CD4-positive, alpha-beta T cell treated with Interleukin-15 for 4 hours (primary cell): ENCODE results near the gene SPATS2.
"Not testable (repeated sequence)": the region's sequence is repeated elsewhere in the genome, so short reads cannot be mapped to it uniquely, and the experiment has no call there.

Source experiments
- DNase-seq: peaks from one replicate; pipeline ENCODE4 v3.0.0-alpha.2; 2020; ENCODE audit warnings: low spot score

Gene SPATS2

DNA sequence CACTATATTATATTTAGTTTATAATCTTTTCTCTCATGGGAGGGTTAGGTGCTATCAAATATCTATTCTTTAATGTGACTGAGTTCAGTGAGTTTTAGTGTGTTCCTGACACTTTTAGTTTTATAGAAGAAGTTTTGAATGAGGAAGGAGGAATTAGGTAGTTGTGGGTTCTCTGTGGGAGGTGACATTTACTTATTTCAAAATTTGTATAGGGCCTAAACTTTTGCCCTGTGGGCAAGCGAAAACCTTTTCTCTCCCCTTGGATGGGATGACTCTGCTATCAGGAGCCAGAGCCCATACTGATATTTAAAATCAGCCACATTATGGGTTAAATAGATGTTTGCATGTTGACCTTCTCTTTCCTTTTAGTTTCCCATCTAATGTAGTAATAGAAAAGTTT, 43.6 kb downstream of the SPATS2 start:
- DNase-seq, result no peak

GRCh38 chr12:49413010-49413409, 45.7 kb downstream of the SPATS2 start:
- no peak for DNase-seq

- DNase-seq, result no peak
These were observed 46.5 kb downstream of the SPATS2 start for GRCh38 chr12:49413796-49414195.

GRCh38 chr12:49414364-49414763, 47.1 kb downstream of the SPATS2 start:
- no peak for DNase-seq

- DNase-seq, result no peak
These were observed 48.3 kb downstream of the SPATS2 start for GRCh38 chr12:49415521-49415970.

- no peak for DNase-seq
These were observed 49.6 kb downstream of the SPATS2 start for GRCh38 chr12:49416892-49417291.

GRCh38 chr12:49417558-49417957, 50.3 kb downstream of the SPATS2 start:
- DNase-seq, result no peak

GRCh38 chr12:49420556-49420955, 53.3 kb downstream of the SPATS2 start:
- no peak for DNase-seq

GRCh38 chr12:49422114-49422513, 54.9 kb downstream of the SPATS2 start:
- no peak for DNase-seq

- DNase-seq, result no peak
These were observed 61.5 kb downstream of the SPATS2 start for GRCh38 chr12:49428793-49429192.

- DNase-seq, result no peak
These were observed 65.4 kb downstream of the SPATS2 start for GRCh38 chr12:49432616-49433015.

DNA sequence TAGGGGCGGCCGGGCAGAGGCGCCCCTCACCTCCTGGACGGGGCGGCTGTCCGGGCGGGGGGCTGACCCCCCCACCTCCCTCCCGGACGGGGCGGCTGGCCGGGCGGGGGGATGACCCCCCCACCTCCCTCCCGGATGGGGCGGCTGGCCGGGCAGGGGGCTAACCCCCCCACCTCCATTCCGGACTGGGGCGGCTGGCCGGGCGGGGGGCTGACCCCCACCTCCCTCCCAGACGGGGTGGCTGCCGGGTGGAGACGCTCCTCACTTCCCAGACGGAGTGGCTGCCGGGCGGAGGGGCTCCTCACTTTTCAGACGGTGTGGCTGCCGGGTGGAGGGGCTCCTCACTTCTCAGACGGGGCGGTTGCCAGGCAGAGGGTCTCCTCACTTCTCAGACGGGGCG, 69.5 kb downstream of the SPATS2 start:
- DNase-seq, result not testable (repeated sequence)

DNA sequence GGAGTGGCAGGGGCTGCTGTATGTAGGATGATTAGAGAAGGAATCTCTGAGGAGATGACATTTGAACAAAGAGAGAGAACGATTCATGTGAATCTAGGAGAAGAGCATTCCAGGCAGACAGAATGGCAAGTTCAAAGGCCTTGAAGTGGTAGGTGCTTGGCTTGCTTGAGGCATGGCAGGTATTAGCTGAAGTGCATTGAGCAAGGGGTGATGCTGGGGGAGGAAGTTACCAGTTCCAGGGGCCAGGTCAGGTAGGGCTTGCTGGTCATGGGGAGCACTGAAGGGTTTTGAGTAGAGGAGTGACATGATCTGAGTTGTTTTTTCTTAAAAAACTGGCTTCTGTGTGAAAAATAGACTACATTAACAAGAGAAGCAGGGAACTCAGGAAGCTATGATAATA, 71.8 kb downstream of the SPATS2 start:
- no peak for DNase-seq

- DNase-seq, result no peak
These were observed 72.8 kb downstream of the SPATS2 start for GRCh38 chr12:49440035-49440434.

DNA sequence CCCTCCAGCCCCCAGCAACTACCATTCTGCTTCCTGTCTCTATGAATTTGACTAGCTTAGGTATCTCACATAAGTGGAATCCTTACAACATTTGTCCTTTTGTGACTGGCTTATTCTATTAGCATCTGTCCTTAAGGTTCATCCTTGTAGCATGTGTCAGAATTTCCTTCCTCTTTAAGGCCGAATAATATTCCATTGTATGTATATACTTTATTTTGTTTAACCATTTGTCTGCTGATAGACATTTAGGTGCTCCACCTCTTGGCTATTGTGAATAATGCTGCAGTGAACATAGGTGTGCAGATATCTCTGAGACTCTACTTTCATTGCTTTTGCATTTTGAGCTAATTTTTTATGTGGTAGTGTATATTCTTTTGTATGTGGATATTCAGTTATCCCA, 75.7 kb downstream of the SPATS2 start:
- DNase-seq, result no peak

DNA sequence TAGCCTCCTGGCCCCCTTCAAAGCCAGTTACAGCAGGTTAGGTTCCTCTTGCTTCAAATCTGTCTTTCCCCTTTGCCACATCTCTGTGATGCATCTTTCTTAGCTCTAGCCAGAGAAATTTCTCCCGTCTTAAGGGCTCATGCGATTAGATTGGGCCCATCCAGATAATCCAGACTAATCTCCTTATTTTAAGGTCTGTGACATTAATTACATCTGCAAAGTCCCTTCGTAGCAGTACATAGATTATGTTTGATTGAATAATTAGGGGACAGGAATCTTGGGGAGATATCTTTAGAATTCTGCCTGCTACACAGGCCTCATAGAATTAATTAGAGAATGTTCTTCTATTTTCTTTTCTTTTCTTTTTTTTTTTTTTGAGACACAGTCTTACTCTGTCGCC, 79.3 kb downstream of the SPATS2 start:
- DNase-seq, result no peak

GRCh38 chr12:49448858-49449257, 81.6 kb downstream of the SPATS2 start:
- no peak for DNase-seq

DNA sequence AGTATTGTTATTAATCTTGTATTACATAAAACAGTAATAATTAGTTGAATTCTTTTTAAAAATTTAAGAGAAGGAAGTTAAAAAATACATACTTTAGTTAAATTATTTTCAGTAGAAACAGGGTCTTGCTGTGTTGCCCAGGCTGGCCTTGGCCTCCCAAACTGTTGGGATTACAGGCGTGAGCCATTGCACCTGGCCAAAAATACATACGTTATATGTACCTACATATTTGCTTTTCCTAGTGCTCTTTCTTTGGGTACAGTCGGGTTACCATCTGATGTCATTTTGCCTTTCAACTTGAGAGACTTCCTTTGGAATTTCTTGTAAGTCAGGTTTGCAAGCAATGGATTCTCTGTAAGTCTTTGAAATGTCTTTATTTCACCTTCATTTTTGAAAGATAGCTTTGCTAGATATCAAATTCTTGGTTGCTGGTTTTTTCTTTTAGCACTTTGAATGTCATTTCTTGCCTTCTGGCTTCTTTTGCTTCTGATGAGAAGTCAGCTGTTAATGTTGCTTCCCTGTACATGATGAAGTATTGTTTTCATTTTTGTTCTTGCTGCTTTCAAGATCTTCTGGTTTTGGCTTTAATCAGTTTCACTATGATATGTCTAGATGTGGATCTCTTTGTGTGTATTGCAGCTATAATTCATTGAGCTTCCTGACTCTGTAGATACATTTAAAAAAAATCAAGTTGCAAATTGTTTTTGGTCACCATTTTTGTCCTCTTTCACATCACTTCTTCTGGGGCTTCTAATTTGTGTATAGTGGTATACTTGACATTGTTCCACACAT, 84.4 kb downstream of the SPATS2 start:
- no peak for DNase-seq

DNA sequence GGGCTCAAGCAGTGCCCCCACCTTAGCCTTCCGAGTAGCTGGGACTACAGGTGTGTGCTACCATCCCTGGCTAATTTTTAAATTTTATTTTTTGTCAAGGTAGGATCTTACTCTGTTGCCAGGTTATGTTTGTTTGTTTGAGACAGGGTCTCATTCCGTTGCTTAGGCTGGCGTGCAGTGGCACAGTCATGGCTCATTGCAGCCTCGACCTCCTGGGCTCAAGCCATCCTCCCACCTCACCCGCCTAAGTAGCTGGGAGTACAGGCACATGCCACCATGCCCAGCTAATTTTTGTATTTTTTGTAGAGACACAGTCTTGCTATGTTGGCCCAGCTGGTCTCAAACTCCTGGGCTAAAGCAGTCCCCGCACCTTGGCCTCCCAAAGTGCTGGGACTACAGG, 88.2 kb downstream of the SPATS2 start:
- DNase-seq, result no peak

DNA sequence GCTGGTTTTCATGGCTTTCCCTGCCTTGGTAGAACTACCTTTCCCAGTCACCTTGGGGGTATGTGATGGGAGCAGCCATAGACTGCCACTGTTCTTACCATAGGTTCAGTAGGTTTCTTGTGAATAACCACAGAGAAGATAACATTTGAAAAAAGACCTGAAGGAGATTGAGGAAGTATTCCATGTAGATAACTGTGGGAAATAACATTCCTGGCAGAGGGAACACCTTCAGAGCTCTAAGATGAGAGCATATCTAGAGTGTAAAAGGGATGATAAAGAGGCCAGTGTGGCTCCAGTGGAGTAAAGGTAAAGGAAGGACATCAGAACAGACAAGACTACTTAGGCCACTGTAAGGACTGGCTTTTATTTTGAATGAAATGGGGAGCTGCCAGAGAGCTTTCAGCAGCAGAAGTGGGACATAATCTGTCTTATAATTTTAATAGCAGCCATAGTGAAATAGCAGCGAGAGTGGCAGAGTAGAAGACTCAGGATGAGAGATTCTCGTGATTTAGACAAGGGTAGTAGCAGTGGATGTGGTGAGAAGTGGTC, 88.9 kb downstream of the SPATS2 start:
- no peak for DNase-seq

DNA sequence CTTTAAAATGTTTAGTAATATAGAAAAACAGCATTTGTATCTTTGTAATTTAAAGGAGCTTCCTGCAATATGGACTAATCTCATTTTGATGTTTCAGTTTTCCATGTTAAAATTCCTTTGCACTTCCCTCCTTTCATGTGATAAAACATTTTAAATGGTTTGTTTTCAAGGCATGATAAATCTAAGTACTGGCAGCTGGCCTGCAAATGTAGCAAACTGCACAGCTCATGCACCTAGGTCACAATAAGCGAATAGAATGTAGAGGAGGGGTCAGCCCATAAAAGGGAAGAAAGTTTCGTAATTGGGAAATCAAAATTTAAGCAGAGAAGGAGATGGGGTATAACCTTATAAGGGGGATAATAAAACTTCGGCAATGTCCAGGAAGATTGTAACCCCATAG, 91.6 kb downstream of the SPATS2 start:
- no peak for DNase-seq

DNA sequence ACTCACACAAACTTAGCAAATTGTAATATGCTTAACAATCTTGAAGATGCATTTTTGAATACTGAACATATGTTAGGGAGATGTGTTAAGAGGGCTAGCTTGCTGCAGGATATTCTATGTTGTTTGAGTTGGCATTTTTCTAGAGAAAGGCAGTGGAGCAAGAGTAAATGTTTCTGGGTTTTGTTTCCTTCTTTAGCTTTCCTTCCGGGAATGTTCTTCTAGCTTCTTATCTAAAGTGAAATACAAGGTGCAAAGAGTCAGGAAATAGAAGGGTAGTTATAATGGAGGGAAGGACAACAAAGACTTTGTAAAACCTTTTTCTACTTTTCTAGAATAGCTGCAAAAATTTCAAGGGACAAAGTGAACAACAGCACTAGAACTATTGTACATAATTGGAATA, 94.0 kb downstream of the SPATS2 start:
- no peak for DNase-seq

DNA sequence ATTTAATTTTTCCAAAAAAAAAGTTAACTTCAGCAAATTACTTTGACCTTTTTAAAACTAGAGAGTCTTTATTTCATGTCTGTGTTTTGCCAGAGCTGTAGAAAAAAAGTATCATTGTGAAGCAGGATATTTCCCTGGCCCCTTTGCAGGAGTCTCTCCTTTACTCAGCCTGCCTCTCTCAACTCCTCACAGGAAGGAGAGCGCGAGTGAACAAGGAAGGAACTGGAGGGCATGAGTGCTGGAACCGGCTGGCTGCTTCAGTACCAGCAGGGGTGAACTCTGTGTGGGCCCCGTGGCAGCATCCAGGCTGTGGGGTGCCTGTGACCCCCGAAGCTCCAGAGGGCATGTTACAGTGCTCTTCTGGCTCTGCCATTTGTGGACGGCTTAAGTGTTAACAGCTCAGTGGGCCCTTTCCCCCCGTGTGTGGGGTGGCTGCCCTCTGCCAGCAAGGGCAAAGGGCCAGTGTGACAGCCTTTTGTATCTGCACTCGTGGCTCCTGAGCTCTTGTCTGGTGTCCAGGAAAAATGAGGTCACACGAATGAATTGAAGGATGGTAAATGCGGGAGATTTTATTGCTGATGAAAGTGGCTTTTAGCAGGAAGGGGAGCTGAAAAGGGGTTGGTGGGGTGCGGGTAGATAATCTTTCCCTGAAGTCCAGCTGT, 95.0 kb downstream of the SPATS2 start:
- no peak for DNase-seq
